Fibroblast of lung (primary cell): ENCODE results near the gene ME1.

Source experiments
- CTCF ChIP-seq, 2 donors: IDR thresholded peaks in 1 of 2; conservative IDR thresholded peaks in 1 of 2; 1 replicate in 1 of 2; 2 replicates in 1 of 2; pipeline ENCODE4 v1.5.1; 2011 to 2012; ENCODE audit warnings: low read length in 2 of 2, control low read depth in 1 of 2, inconsistent platforms in 1 of 2, low read depth in 1 of 2, mild to moderate bottlenecking in 1 of 2
- EZH2 ChIP-seq: IDR thresholded peaks from 2 replicates; pipeline ENCODE4 v1.5.1; 2012; ENCODE audit warnings: low read length, control low read depth, mild to moderate bottlenecking; ENCODE audit errors: missing control alignments

GRCh38 chr6:83384751-83385150, 46.1 kb downstream of the ME1 start:
- TF ChIP-seq CTCF (conservative IDR thresholded peaks at IDR 0.05 in 1 of 2, IDR thresholded peaks at IDR 0.05 in 1 of 2; ENCODE audit: low read depth in 1 of 2, low read length in 2 of 2) (no peak), EZH2 (no peak)
